Measurements from ENCODE around the gene EYA2.

The EYA2 gene

DNA sequence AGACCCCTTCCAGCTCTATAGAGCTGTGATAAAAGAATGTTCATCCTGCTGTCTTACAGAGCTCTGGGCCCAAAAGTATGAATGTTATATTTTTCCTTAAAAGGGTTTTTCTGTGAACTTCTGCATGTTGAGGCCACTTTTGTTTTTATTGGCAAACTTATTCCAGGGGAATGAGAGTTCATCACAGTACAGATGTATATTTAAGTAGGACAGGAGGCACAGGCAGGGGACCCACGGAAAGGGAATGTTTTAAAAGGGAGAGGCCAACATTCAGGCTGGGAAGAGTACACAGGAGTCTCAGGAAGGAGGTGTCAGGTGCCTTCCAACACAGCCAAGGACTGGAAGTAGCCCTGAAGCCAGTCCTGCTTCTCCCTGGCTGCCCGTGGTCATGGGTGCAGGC, 148.4 kb downstream of the EYA2 start:
- DNase-seq = no peak

DNA sequence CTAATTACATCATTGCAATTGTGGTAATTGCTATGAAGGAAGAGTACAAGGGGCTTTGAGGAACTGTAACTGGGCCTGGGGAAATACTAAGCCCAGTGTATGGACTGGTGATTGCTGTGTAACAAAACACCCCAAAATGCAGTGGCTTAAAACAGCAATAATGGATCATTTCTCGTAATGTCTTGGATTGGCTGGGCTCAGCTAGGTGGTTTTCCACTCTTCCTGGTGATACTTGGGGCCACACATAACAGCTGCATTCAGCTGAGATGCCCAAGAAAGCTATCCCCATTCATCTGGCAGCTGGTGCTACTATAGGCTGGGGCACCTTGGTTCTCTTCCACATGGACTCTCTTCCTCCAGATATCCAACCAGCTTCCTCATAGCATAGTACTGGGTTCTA, 150.3 kb downstream of the EYA2 start:
- DNase-seq = no peak

DNA sequence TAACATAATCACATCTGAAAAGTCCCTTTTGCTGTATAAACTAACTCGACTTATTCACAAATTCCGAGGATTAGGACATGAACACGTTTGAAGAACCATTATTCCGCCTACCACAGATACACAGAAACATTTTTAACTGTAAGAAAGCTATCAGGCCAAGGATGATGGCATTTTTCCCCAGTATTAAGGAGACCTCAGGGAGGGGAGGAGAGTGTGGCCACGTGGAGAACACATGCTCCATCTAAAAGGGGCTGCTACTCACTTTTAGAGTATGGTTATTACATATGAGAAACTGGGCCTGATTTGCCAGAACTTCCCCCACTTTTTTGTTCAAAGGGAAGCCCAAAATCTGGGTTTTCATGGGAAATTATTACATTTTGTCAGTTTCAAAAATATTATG, 153.4 kb downstream of the EYA2 start:
- no peak for DNase-seq

DNA sequence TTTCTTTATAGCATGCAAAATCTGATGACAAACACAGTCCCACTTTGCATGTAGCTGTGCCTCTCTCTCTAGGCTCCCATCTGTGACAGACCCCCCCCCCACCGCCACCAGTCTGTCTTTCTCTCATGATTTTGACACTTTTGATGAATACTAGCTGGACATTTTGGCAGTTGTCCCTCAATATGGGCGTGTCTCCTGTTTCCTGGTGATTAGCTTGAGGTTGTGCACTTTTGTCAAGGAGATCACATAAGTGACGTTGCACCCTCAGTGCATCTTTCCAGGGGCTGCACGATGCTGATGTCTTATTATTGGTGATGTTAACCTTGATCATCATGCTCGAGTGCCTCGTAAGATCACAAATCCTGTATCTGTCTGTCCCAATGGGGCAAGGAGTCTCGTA, 155.1 kb downstream of the EYA2 start:
- DNase-seq = no peak

DNA sequence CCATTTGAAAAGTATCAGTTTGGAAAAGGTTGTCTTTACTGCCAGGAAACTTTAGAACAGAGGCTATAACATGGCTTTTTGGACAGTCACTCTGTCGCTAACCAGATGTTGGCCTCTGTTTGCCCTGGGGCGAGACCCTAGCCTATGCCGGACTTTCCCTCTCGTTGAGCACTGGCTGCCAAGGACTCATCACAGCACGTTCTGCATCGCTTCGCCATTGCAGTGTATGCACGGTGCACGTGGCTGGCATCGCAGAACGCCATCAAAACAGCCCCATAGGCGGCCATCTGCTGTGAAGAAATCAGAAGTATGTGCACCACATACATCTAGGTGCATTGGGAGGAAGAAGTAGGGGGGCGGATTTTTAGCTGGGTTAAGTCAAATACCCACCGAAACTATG, 156.4 kb downstream of the EYA2 start:
- no peak for DNase-seq

DNA sequence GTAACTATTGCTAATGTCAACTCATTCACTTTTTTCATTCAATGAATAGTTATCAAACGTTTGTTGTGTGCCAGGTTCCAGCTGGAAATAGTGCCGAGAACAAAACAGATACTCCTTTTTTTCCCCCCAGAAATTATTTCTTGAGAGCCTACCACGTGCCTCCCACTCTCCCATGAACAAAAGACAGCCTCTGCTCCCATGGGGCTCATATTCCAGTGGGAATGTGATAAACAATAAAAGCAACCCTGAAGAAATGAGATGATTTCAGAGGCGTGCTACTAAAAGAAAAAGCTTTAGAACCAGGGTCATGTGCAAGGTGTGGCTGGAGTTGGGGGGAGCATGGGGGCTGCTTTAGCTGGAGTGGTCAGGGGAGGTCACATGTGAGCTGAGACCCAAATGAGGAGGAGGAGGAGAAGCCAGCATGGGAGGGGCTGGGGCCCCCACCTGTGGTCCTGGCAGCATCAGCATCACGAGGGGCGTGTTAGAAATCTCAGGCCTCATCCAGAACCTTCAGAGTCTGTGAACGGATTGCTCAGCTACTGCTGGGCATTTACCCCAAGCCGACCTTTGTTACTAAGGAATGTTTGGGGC, 157.4 kb downstream of the EYA2 start:
- DNase-seq = no peak

DNA sequence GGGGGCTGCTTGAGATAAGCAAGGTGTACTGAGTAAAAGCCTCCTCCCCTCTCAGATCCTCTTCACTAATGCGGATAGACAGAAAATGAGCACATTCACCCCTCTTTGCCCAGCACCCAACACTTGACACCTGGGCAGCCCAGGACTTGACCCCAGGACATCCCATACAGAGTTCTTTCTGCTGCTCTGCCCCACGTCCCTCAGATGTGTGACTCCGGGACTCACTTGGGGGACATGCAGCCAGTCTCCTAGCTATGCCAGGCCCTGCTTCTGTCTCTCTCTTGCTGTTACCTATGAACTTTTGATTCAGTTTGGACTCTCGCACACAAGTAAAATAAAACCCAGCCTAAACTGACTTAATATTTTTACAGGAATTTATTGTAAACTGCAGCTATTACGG, 159.9 kb downstream of the EYA2 start:
- no peak for DNase-seq

DNA sequence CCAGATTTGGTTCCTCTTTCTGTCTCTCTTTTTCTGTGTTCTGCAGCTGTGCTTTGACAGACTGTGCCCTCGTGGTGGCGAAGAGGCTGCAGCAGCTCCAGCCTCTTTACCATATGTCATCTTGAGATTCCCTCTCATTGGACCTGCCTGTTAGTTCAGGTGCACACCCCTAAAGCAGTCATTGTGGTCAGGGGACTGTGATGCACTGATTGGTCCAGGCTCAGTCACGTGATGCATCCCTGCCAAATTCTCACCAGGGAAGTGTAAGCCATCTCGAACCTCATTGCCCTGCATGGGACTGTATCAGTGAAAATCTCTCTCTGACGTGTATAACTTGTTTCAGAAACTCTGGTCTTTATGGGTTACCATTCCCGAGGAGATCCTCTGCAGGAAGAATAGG, 160.3 kb downstream of the EYA2 start:
- no peak for DNase-seq

DNA sequence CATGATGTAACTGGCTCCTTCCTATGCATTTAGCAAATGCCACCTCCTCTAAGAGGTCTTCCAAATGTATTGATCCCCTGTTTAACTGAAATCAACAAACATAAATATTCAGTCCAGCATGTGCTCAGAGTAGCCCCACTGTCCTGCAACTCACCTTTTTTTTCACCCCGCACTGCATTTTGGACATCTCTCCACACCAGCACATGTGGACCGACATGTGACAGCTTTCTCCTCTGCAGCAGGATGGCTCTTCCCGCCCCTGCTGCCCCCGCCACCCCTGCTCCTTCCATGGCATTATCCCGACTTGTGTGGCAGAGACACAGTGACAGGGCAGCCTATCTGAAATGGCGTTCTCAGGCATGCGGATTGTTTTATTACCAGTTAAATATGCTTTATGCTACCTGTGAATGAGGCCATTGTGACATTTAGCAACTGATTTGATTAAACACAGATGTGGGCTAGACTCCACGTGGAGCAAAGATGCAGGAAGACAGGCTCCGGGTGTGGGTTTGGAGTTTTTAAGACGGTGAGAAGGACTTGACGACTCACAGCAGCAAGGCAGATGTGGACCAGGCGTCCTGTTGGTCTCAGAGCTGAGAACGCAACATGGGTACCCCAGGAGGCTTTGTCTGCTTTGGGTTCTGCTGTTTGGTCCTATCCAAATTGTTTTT, 161.2 kb downstream of the EYA2 start:
- no peak for DNase-seq

DNA sequence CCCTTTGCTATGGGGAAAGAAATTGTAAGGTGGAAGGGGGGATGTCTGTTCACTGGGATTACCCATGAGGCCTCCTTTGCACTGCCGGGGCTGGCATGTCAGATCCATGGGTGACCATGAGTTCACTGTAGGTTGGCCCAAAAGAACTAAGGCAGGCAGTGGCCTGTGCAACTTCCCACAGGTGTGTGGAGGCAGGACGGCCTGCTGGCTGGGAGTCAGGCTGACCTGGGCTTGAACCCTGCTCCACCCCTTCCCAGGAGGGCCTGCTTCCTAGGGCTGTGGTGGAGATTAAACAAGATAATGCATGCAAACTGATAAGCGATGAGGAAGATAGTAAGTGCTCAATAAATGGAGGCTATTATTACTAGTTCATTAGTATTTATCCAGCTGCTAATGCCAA, 163.0 kb downstream of the EYA2 start:
- DNase-seq = no peak

DNA sequence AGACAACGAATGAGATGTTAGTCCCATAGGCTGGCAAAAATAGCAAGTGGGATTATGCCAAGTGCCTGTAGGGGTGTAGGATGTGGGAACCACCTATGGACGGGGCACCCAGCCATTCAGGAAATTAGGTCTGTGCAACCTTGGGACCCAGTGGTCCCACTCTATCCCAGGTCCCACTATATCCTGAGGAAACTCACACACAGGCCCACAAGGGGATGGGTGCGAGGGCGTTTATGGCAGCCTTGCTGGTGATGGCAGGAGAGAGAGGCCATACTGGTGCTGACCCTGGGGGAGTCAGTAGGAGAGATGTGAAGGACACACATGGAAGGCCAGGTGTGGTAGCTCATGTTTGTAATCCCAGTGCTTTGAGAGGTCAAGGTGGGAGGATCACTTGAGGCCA, 163.6 kb downstream of the EYA2 start:
- no peak for DNase-seq

DNA sequence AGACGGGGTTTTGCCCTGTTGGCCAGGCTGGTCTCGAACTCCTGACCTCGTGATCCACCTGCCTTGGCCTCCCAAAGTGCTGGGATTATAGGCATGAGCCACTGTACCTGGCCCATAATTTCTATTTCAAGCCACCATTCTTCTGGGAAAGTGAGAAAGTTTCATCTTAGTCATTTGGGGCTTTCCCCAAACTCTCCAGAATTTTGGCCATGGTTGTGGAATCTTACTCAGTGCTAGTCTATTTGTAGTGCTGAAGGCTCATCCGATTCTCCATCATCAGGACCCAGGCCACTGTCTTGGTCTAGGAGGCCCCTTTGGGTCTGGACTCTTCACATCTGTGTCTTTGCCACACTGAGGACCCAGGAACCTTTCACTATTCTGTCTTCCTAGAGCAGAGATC, 164.9 kb downstream of the EYA2 start:
- DNase-seq = no peak

DNA sequence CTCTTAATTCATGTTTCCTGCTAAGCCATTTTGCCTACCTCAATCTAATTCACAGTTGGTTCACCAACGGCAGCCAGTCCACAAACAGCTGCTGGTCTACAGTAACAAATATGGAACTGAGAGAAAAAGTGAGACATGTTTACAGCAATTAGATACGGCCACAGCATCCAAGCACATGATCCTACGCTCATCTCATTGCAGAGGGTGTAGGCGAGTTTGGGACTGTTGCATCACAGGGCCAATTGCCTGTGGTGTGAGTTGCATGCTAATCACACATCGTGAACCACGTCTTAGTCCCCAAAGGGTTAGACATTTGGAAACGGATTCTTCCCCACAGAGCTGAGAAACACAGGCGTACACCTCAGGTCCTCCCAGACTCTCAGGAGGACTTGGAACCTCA, 166.9 kb downstream of the EYA2 start:
- no peak for DNase-seq

DNA sequence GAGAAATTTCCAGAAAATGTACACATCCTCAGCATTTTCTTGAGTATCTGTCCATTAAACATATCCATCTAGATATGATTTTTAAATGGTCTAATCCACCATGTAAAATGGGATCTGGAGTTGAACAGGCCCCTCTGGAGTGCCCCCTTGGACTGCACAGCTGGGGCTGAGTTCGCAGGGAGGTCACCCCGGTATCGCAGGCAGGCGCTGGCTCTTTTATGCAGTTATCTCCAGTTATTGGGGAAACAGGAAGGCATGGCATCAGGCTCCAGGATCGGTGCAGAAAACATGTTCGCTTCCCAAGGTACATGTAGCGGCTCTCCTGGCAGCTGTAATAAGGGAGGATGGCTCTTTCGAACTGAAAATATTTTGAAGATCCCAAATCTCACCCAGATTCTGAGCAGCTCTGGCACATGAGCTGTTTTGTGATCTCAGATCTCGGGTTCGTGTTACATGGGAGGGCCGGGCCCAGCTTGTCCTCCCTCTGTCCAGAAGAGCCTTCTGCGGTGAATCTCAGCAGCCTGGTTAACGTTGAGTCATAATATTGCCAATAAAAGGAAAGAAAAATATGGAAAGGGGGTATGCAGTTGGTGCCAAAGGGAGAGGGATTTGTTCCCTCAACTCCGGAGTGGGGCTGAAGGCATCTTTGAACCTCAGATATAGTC, 167.7 kb downstream of the EYA2 start:
- no peak for DNase-seq

DNA sequence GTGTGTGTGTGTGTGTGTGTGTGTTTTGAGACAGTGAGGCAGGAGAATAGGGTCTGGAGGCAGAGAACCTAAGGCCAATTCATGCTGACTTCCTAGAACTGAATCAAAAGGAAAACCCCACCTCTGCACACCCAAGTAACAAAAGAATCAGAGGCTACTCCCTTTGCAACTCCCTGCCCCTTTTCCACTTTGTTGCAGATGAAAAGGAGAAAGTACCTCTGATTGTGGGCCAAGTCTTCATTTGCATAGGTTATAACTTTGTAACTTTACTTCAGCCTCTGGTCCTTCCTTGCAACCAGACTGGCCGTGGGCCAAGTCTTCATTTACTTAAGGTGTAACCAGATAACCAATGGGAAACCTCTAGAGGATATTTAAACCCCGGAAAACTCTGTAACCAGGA, 168.8 kb downstream of the EYA2 start:
- DNase-seq = no peak

DNA sequence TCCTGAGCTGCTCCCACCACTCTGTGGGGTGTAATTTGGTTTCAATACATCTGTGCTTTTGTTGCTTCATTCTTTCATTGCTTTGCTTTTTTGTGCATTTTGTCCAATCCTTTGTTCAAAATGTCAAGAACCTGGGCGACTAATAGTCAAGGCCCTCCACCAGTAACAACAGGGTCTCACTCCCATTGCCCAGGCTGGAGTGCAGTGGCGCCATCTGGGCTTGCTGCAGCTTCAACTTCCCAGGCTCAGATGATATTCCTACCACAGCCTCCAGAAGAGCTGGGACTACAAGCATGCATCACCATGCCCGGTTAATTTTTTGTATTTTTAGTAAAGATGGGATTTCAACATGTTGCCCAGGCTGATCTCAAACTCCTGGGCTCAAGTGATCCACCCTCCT, 169.2 kb downstream of the EYA2 start:
- DNase-seq = no peak

DNA sequence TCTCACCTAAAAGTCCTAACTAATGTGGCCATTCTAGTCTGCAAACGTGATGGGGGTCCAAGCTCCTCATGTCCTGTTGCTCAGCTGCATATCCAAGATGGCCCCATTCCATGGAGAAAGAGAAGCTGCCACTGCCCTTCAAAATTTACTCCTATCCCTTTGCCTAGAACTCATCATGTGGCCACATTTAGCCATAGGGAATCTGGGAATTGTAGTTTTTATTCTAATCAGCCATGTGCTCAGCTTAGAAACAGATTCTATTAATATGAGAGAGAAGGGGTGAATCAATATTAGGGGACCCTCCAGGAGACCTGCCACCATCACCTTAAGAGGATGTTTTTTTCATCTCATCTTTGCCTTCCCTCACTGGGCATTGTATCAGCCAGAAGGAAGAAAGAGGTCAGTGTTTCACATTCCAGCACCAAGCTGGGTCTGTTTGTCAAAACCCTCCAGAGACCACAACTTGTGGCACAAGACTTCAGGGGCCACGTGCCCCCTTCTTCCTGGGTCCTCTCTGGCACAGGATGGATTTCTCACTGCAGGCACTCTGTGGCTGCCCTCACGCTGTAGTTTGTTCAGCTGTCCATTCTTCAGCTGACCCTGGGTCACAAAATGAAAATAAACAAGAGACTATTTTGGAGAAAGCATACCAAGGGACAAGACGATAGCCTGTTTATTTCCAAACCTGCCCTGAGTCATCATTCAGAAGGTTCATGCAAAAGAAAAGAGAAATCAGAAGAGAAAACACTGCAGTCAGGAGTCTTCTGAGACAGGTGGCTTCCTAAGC, 172.0 kb downstream of the EYA2 start:
- DNase-seq = no peak

DNA sequence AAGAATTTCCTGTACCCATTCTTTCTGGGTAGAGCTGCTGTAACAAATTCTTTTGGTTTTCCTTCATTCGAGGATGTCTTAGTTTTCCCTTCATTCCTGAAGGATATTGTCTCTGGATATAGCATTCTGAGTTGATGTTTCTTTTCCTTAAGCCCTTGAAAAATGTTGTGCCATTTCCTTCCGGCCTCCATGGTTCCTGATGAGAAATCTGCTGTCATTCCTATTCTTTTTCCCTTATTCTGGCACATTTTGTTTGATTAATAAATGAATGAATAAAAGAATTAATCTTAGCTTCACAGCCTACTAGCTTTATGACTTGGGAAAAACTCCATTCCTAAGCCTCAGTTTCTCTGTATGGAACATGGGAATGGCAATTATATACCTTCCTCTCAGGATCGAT, 173.1 kb downstream of the EYA2 start:
- DNase-seq = no peak

DNA sequence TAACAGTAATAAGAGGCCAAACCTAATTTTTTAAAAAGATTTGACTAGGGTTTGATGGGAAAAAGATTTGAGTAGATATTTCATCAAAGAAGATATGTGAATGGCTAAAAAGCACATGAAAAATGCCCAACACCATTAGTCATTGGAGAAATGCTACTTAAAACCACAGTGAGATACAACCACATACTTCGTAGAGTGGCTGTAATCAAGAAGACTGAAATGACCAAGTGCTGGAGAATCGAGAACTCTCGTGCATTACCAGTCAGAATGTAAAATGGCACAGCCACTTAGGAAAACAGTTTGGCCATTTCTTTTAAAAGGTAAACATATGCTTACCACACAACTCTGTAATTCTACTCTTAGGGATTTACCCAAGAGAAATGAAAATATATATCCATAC, 175.5 kb downstream of the EYA2 start:
- no peak for DNase-seq

DNA sequence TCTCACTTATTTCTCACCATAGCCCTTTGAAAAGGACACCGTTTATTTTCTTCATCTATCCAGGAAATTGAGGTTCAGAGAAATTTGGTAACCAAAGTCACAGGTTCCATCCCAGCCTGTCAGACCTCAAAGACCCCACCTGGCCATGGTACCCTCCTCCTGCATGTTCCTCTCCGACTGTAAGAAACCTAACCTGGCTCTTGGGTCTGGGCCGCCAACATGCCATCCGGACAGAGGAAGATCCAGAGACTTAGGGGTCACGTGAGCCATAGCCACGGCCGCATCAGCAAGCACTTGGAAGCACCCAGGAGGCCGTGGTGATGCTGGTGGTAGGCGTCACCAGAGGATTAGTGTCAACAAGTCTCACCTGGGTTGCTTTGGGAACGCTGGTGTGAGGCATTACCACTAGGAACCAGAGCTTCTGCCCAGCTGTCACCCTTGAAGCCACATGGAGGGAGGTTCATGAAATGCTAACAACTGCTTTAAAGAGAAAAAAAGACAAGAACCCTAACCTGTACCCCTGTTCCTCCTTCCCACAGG, 177.1 kb downstream of the EYA2 start:
- DNase-seq = no peak

DNA sequence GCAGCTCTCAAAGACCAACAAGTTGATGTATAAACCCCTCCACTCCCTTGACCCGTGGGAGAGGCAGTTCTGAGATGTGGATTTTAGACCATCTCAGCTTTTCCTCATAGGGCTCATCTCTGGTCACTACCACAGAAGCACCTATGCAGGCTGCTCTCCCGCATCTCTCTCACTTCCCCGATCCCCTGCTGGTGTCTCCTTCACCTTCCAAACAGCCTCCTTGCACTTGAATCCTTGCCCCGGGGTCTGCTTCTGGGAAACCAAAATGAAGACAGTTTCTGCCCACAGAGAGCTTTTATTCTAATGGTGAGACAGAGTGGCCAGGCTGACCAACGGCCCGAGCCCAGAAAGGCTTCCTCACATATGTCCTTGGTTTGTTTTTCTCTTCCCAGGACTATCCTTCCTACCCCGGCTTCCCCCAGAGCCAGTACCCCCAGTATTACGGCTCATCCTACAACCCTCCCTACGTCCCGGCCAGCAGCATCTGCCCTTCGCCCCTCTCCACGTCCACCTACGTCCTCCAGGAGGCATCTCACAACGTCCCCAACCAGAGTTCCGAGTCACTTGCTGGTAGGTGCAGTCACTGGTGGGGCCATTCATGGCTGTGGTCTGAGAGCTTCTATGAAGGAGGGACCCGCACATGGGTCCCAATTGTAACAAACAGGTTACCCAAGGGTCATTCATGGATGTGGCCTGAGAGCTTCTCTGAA, 179.3 kb downstream of the EYA2 start:
- no peak for DNase-seq

DNA sequence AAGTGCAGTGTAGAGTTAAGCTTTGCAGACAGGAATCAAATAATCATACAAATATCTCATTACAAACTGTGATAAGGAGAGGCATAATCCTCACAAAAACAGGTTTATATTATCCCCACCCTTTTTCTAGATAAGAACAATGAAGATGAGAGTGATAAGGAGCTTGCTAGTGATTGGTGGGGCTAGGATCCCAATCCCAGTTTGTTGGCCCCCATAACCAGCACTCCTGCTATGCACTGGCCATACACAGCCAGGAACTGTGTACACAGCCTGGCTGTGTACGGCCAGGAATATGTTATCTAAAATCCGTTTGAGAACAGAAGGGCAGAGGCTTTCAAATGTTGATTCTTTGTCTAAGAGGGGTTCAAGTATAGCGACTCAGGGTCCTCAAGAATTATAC, 180.6 kb downstream of the EYA2 start:
- DNase-seq = no peak

DNA sequence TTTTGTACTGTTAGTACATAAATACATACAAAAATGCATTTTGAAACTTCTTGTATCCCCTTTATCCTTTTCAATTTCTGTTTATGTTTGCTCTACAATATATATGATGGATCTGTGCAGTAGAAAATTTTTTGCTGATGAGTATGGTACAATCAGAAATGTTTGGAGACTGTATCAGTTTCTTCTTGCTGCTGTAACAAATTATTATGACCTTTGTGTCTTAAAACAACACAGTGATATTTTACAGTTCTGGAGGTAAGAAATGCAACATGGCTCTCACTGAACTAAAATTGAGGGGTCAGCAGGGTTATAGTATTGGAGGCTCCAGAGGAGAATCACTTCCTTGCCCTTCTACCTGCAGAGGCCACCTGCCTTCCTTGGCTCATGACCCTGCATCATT, 184.4 kb downstream of the EYA2 start:
- no peak for DNase-seq

Data from KG1 (cell line).